H1 (cell line): ENCODE results near the gene ACACA. TPM values are rescaled to one million over a fixed set of nuclear protein-coding genes. Genes with fewer than 3 reads are reported as not detected.
A peak's percentile ranks its signal among the peaks of the same experiment; 100 is the strongest.

Experiments
- CTCF ChIA-PET: fragments of 300-600 bp; sonication (Branson Sonifier 250); formaldehyde crosslinking; loops from one replicate; lab custom pipeline; 2021; ENCODE audit not compliant: partially characterized antibody; lab: Charles Lee
- POLR2A ChIA-PET: fragments of 300-600 bp; sonication (Branson Sonifier 250); formaldehyde crosslinking; loops from one replicate; lab custom pipeline; 2021; ENCODE audit warnings: inconsistent platforms; ENCODE audit not compliant: partially characterized antibody; lab: Charles Lee
- DNase-seq, 2 experiments: peaks; one replicate each; pipeline versions ENCODE4 v3.0.0 to v3.0.0-alpha.2; 2010 to 2022; ENCODE audit warnings: low spot score in 2 of 2, low read depth in 1 of 2, mixed read lengths in 1 of 2
- FAIRE-seq: peaks from 2 replicates; lab custom pipeline; 2011; peaks lifted over from hg19 to GRCh38; lab: Jason Lieb, UNC
- H2AFZ ChIP-seq: 2 replicates; pipeline ENCODE4 v1.8.1; 2012; ENCODE audit warnings: low read length, inconsistent platforms
- H2AK5ac ChIP-seq: 2 replicates; pipeline ENCODE4 v1.6.1; 2013; ENCODE audit warnings: low read depth, low read length
- H2BK120ac ChIP-seq: replicated peaks from 2 replicates; pipeline ENCODE3; 2013; ENCODE audit warnings: low read depth, low read length, inconsistent platforms
- H2BK12ac ChIP-seq: 2 replicates; pipeline ENCODE4 v1.6.1; 2013; ENCODE audit warnings: low read depth, low read length
- H2BK15ac ChIP-seq: 2 replicates; pipeline ENCODE4 v1.6.1; 2013; ENCODE audit warnings: low read length
- H2BK20ac ChIP-seq: 2 replicates; pipeline ENCODE4 v1.6.1; 2013; ENCODE audit warnings: low read length
- H2BK5ac ChIP-seq: 2 replicates; pipeline ENCODE4 v1.6.1; 2013; ENCODE audit warnings: low read depth, low read length
- H3K14ac ChIP-seq: 2 replicates; pipeline ENCODE4 v1.6.1; 2013; ENCODE audit warnings: inconsistent platforms; ENCODE audit not compliant: insufficient read length
- H3K18ac ChIP-seq: 2 replicates; pipeline ENCODE4 v1.6.1; 2013; ENCODE audit warnings: low read length; ENCODE audit errors: extremely low read depth
- H3K23ac ChIP-seq: 2 replicates; pipeline ENCODE4 v1.6.1; 2013; ENCODE audit warnings: inconsistent platforms; ENCODE audit not compliant: insufficient read length
- H3K23me2 ChIP-seq: 2 replicates; pipeline ENCODE4 v1.6.1; 2013; ENCODE audit warnings: low read depth, low read length
- H3K27ac ChIP-seq: 2 replicates; pipeline ENCODE4 v1.6.1; 2011; ENCODE audit warnings: low read depth, low read length, inconsistent platforms
- H3K27me3 ChIP-seq, 4 experiments: replicated peaks in 1 of 4; 1 replicate in 1 of 4; 2 replicates in 3 of 4; pipeline versions ENCODE4 v1.6.1 to v1.8.1; 2011 to 2013; ENCODE audit warnings: low read length in 3 of 4, mild to moderate bottlenecking in 3 of 4, inconsistent platforms in 2 of 4, mixed read lengths in 2 of 4, moderate library complexity in 1 of 4; ENCODE audit not compliant: control insufficient read depth in 3 of 4, insufficient read depth in 3 of 4; ENCODE audit errors: extremely low read depth in 1 of 4
- H3K36me3 ChIP-seq, 4 experiments: 2 replicates each; pipeline versions ENCODE4 v1.6.1 to v1.8.1; 2011 to 2013; ENCODE audit warnings: mild to moderate bottlenecking in 4 of 4, low read length in 3 of 4, moderate library complexity in 2 of 4, control low read depth in 1 of 4, inconsistent platforms in 1 of 4; ENCODE audit not compliant: insufficient read depth in 4 of 4, control insufficient read depth in 2 of 4
- H3K4ac ChIP-seq: replicated peaks from 2 replicates; pipeline ENCODE3; 2013; ENCODE audit warnings: low read length, low read depth, mixed read lengths, inconsistent platforms; ENCODE audit not compliant: insufficient read length
- H3K4me1 ChIP-seq, 4 experiments: replicated peaks in 1 of 4; 1 replicate in 1 of 4; 2 replicates in 3 of 4; pipeline versions ENCODE4 v1.6.1 to v1.8.1; 2011 to 2013; ENCODE audit warnings: low read length in 3 of 4, inconsistent platforms in 2 of 4, mixed read lengths in 1 of 4; ENCODE audit not compliant: insufficient read depth in 4 of 4, control insufficient read depth in 3 of 4
- H3K4me2 ChIP-seq, 2 experiments: 2 replicates each; pipeline versions ENCODE4 v1.6.1 to v1.8.1; 2011 to 2013; ENCODE audit warnings: low read depth in 2 of 2, low read length in 2 of 2, control low read depth in 1 of 2, inconsistent platforms in 1 of 2, mild to moderate bottlenecking in 1 of 2; ENCODE audit not compliant: insufficient read depth in 1 of 2
- H3K4me3 ChIP-seq, 4 experiments: fragments of 200-600, 300-600 bp in 1 of 4; sonication (generic), shearing (Covaris generic), sonication (Bioruptor Twin) in 1 of 4; 2 replicates each; pipeline versions ENCODE4 v1.5.1 to v1.8.1; 2011 to 2016; ENCODE audit warnings: low read length in 4 of 4, low read depth in 3 of 4, control low read depth in 2 of 4, inconsistent platforms in 2 of 4, mild to moderate bottlenecking in 2 of 4, mixed read lengths in 1 of 4, moderate library complexity in 1 of 4; ENCODE audit not compliant: insufficient read depth in 2 of 4; ENCODE audit errors: extremely low read depth in 1 of 4
- H3K56ac ChIP-seq: replicated peaks from 2 replicates; pipeline ENCODE3; 2013; ENCODE audit warnings: low read depth, mild to moderate bottlenecking, mixed read lengths, low read length, inconsistent platforms; ENCODE audit not compliant: insufficient read length
- H3K79me1 ChIP-seq: 2 replicates; pipeline ENCODE4 v1.6.1; 2013; ENCODE audit warnings: low read depth, low read length, control low read depth
- H3K79me2 ChIP-seq, 2 experiments: 2 replicates each; pipeline versions ENCODE4 v1.6.1 to v1.8.1; 2012 to 2013; ENCODE audit warnings: low read length in 2 of 2, mild to moderate bottlenecking in 2 of 2, inconsistent platforms in 1 of 2; ENCODE audit not compliant: insufficient read depth in 2 of 2, control insufficient read depth in 1 of 2
- H3K9ac ChIP-seq, 4 experiments: replicated peaks in 1 of 4; 1 replicate in 1 of 4; 2 replicates in 3 of 4; pipeline versions ENCODE4 v1.6.1 to v1.8.1; 2011 to 2013; ENCODE audit warnings: low read depth in 3 of 4, low read length in 3 of 4, control low read depth in 2 of 4, mild to moderate bottlenecking in 2 of 4, moderate library complexity in 2 of 4, inconsistent platforms in 1 of 4; ENCODE audit errors: extremely low read depth in 1 of 4
- H3K9me3 ChIP-seq, 2 experiments: 2 replicates each; pipeline versions ENCODE4 v1.6.1 to v1.8.1; 2012 to 2013; ENCODE audit warnings: mild to moderate bottlenecking in 2 of 2, moderate library complexity in 2 of 2, control low read depth in 1 of 2, inconsistent platforms in 1 of 2, low read depth in 1 of 2, low read length in 1 of 2, mixed read lengths in 1 of 2; ENCODE audit not compliant: insufficient read depth in 2 of 2
- H4K20me1 ChIP-seq, 2 experiments: replicated peaks in 1 of 2; 2 replicates each; pipeline versions ENCODE3 to v1.8.1; 2011 to 2013; ENCODE audit warnings: inconsistent platforms in 2 of 2, low read length in 2 of 2, mild to moderate bottlenecking in 1 of 2; ENCODE audit not compliant: insufficient read depth in 2 of 2, control insufficient read depth in 1 of 2
- H4K5ac ChIP-seq: 2 replicates; pipeline ENCODE4 v1.6.1; 2013; ENCODE audit warnings: low read length, low read depth, mixed read lengths, inconsistent platforms; ENCODE audit not compliant: insufficient read length
- H4K8ac ChIP-seq: 2 replicates; pipeline ENCODE4 v1.8.0; 2013; ENCODE audit warnings: mild to moderate bottlenecking, moderate library complexity, low read length, inconsistent platforms; ENCODE audit not compliant: insufficient read depth; ENCODE audit errors: extremely low read depth
- H4K91ac ChIP-seq: replicated peaks from 2 replicates; pipeline ENCODE3; 2013; ENCODE audit warnings: low read length, mixed read lengths, inconsistent platforms; ENCODE audit not compliant: insufficient read length
- BACH1 ChIP-seq: IDR thresholded peaks from 2 replicates; pipeline ENCODE4 v1.6.1; 2012; ENCODE audit warnings: low read length, improper control_type of control experiment
- EGR1 ChIP-seq: IDR thresholded peaks from 2 replicates; pipeline ENCODE4 v1.6.1; 2011; ENCODE audit warnings: low read depth, low read length, borderline replicate concordance
- KDM5A ChIP-seq: fragments of 200-600 bp; IDR thresholded peaks from 2 replicates; pipeline ENCODE4 v1.7.1; 2012; ENCODE audit warnings: mild to moderate bottlenecking, low read length, inconsistent platforms, mixed read lengths
- WGBS, 2 experiments: shearing (Covaris generic) in 1 of 2; methylation state at CpG; one replicate each; pipeline versions ENCODE4 v1.1.6 to v1.1.7; 2013 to 2015; ENCODE audit warnings: low lambda C conversion rate in 2 of 2, mixed read lengths in 2 of 2, inconsistent platforms in 1 of 2, low coverage in 1 of 2, missing lambda C conversion rate in 1 of 2; ENCODE audit not compliant: insufficient replicate concordance in 2 of 2, insufficient coverage in 1 of 2, insufficient read length in 1 of 2; ENCODE audit errors: extremely low coverage in 1 of 2, missing lambda C conversion rate in 1 of 2; 5-methylcytosine and 5-hydroxymethylcytosine counted together
- polyA plus RNA-seq, 7 experiments: library from polyadenylated mRNA; depleted of rRNA in 3 of 7; stranded (reverse) in 5 of 7; unstranded in 2 of 7; fragments of >200 nt in 5 of 7; fragments of 200-250 nt in 2 of 7; gene quantifications; 1 replicate in 5 of 7; 2 replicates in 1 of 7; 4 replicates in 1 of 7; pipeline versions ENCODE4 v1.2.1 to v1.2.3, GENCODE V29; 2011 to 2013; ENCODE audit warnings: missing spikeins in 2 of 7, mixed read lengths in 2 of 7
- total RNA-seq: library from RNA; stranded (reverse); fragmentation: NEBNext Ultra II Directional; extraction: Animal tissue kit (Norgen Biotek cat#: 25700); gene quantifications from 2 replicates; pipeline ENCODE4 v1.2.1, GENCODE V29; 2021

The ACACA gene
- total and polyA plus RNA-seq, 2 of the 8 experiments (the other 6 are each of a cell fraction or from before 2014, with no cell fraction given), result 74.0 to 160 TPM

DNA sequence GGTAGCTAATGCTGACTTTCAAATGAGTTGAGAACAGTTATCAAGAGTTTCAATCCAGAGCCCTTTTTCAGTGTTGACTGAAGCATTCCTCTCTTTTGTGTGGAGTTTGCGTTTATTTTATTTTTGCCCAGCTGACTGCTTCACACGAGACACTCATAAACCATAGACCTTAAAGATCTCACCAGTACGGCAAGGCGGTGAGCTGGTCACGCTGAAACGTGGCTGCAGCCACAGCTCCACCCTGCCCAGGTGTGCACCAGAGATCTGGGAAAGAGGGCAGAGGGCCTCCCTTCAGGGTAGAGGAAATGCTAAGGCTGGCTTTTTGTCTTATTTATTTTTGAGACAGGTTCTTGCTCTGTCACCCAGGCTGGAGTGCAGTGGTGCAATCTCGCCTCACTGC, 345.7 kb downstream of the ACACA start:
- no peak overlapping the region for H2AFZ ChIP-seq
- DNase-seq (no peak), FAIRE-seq (no peak)
- no peak overlapping the region for H2AK5ac ChIP-seq
- peak overlapping the region; percentile 66 for H2BK5ac ChIP-seq
- H3K23me2 ChIP-seq, result no peaks in the 10 kb centered on the region
- no peak overlapping the region for H4K91ac ChIP-seq
- H4K8ac ChIP-seq, result no peak overlapping the region
- no peaks in the 10 kb centered on the region for H3K27me3 ChIP-seq
- TF ChIP-seq BACH1 (no peak), EGR1 (no peak), KDM5A (no peak)
- TF ChIP-seq, all 59 proteins: peak for 0
- Histone ChIP-seq H3K4me1 (peaks cover 10 to 30% (median 16%) of the 10 kb centered on the region in 4 experiments), H2BK120ac (no peak overlapping the region), H3K4ac (no peak overlapping the region), H3K79me1 (no peaks in the 10 kb centered on the region), H3K9me3 (no peaks in the 10 kb centered on the region), H3K18ac (no peak overlapping the region; the same call in 1 of the 2 replicates), H3K36me3 (peaks cover 0 to 5% (median 0%) of the 10 kb centered on the region in 4 experiments; a peak in 3 of 8 replicates), H4K20me1 (no peaks in the 10 kb centered on the region), H3K14ac (no peak overlapping the region), H2BK20ac (no peak overlapping the region), H2BK15ac (no peak overlapping the region), H3K79me2 (no peaks in the 10 kb centered on the region), H4K5ac (no peak overlapping the region), H3K4me3 (no peak overlapping the region), H3K23ac (no peak overlapping the region), H3K27ac (no peak overlapping the region), H3K4me2 (no peak overlapping the region), H3K9ac (no peak overlapping the region), H3K56ac (no peak overlapping the region), H2BK12ac (no peak overlapping the region)
- 92% methylated on average over 7 of the region's 7 CpGs; no CpG with 5 or more reads in 1 of the 2 experiments for WGBS, 2 experiments
- ChIA-PET CTCF (interaction anchor here (0.8 to 1.4 kb wide), 3 partner anchors 12 to 14 kb away, joined by 3 to 5 read pairs (median 4); no protein-coding TSS in a partner anchor), POLR2A (interaction anchor here (1.0 kb wide), 1 partner anchor 23 kb away, joined by 5 read pairs; no protein-coding TSS in a partner anchor)
